ENCODE data around the gene SLC44A5. TPM values are rescaled to one million over a fixed set of nuclear protein-coding genes. Genes with fewer than 3 reads are reported as not detected.

Gene SLC44A5
- polyA plus RNA-seq, 3 donors = not detected

DNA sequence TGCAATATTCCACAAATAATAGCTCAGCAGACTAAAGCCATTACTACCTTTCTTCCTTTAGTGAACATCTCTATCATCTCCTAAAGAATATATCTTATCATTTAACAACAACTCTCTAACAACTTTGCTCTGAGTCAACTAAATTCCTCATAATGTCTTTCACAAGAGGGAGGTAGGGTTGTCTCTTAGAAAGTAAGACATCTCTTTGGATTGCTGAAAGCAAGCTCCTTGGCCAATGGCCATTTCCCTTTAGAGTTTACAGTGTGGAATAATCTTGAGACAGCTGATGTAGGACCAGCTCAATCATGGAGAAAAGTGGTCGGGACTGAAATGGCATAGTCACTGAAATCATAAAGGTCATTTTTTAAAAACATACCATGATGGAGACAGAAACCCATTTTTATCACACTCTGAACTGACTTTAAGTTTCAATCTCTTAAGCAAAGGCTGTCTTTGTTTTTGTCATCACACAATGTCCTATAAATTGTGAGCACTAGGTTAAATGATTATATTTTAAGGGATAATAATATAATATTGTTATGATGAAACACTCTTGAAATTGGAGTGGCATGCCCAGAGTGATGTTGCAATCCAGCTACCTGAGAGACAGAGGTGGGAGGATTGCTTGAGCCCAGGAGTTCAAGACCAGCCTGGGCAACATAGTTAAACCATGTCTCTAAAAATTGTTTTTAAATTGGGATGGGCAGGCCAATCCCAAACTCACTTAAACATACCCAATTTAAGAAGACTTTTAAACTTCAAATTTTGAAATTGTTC, 91.1 kb downstream of the SLC44A5 start:
- Mint-ChIP-seq H3K4me3 (no peak overlapping the region), H3K36me3 (no peaks in the 10 kb centered on the region), H3K27me3 (ENCODE audit: low read depth in 3 of 3) (peaks cover 0 to 2% (median 1%) of the 10 kb centered on the region in 3 donors), H3K27ac (no peak overlapping the region), H3K9me3 (peaks cover 0 to 3% (median 0%) of the 10 kb centered on the region in 7 donors), H3K4me1 (no peaks in the 10 kb centered on the region)
- intact Hi-C loops (cut with micrococcal nuclease) = no loop called here
- Histone ChIP-seq H2AFZ (ENCODE audit: insufficient read depth, low read depth, low read length, poor library complexity, severe bottlenecking) (no peak overlapping the region), H3K4me1 (ENCODE audit: control insufficient read depth in 1 of 2, insufficient read depth in 2 of 2, low read length in 2 of 2) (no peaks in the 10 kb centered on the region), H3K36me3 (replicated peaks in 1 of 2; ENCODE audit: control insufficient read depth in 1 of 2, insufficient read depth in 2 of 2, low read length in 2 of 2) (no peaks in the 10 kb centered on the region), H4K20me1 (ENCODE audit: insufficient read depth, low read length) (no peaks in the 10 kb centered on the region), H3K9me3 (replicated peaks in 1 of 2; ENCODE audit: control insufficient read depth in 1 of 2, insufficient read depth in 1 of 2, low read length in 2 of 2) (no peaks in the 10 kb centered on the region), H3K79me2 (ENCODE audit: insufficient read depth, low read length) (no peaks in the 10 kb centered on the region), H3K4me2 (replicated peaks; ENCODE audit: extremely low read depth, low read length, poor library complexity, severe bottlenecking) (no peak overlapping the region), H3K4me3 (replicated peaks in 1 of 3; ENCODE audit: low read depth in 2 of 3, low read length in 3 of 3) (no peak overlapping the region), H3K9ac (ENCODE audit: insufficient read depth, low read length, poor library complexity, severe bottlenecking) (no peak overlapping the region), H3K27ac (ENCODE audit: low read depth in 1 of 2, low read length in 2 of 2) (no peak overlapping the region), H3K27me3 (ENCODE audit: control insufficient read depth in 2 of 2, insufficient read depth in 2 of 2, low read length in 2 of 2) (no peaks in the 10 kb centered on the region)
- DNase-seq = no peak
- WGBS (ENCODE audit: insufficient coverage) = no CpG with 5 or more reads among the region's 1 CpG
- TF ChIP-seq, protein P1, sequence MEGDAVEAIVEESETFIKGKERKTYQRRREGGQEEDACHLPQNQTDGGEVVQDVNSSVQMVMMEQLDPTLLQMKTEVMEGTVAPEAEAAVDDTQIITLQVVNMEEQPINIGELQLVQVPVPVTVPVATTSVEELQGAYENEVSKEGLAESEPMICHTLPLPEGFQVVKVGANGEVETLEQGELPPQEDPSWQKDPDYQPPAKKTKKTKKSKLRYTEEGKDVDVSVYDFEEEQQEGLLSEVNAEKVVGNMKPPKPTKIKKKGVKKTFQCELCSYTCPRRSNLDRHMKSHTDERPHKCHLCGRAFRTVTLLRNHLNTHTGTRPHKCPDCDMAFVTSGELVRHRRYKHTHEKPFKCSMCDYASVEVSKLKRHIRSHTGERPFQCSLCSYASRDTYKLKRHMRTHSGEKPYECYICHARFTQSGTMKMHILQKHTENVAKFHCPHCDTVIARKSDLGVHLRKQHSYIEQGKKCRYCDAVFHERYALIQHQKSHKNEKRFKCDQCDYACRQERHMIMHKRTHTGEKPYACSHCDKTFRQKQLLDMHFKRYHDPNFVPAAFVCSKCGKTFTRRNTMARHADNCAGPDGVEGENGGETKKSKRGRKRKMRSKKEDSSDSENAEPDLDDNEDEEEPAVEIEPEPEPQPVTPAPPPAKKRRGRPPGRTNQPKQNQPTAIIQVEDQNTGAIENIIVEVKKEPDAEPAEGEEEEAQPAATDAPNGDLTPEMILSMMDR (IDR thresholded peaks at IDR 0.05) = no peak

DNA sequence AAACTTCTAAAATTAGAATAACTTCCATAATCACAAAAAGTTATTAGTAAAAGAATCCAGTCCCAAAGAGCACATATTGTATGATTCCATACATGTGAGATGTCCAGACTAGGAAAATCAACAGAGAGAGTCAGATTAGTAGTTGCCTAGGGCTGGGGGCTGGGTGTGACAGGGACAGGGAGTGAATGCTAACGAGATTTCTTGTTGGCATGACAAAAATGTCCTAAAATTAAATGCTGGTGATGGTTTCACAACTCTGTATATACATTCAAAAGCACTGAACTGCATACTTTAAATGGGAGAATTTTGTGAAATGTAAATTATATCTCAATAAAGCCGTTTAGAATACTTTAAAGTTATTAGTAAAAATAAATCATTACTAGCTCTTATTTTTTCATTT, 92.2 kb downstream of the SLC44A5 start:
- H3K36me3 ChIP-seq (replicated peaks in 1 of 2; ENCODE audit: control insufficient read depth in 1 of 2, insufficient read depth in 2 of 2, low read length in 2 of 2) = no peaks in the 10 kb centered on the region
- no peaks in the 10 kb centered on the region for H3K27me3 ChIP-seq (ENCODE audit: control insufficient read depth in 2 of 2, insufficient read depth in 2 of 2, low read length in 2 of 2)
- H3K36me3 Mint-ChIP-seq = no peaks in the 10 kb centered on the region
- no peak overlapping the region for H3K27ac Mint-ChIP-seq
- H4K20me1 ChIP-seq (ENCODE audit: insufficient read depth, low read length) = no peaks in the 10 kb centered on the region
- no peak overlapping the region for H3K4me3 ChIP-seq (replicated peaks in 1 of 3; ENCODE audit: low read depth in 2 of 3, low read length in 3 of 3)
- WGBS (ENCODE audit: insufficient coverage) = no CpG with 5 or more reads among the region's 2 CpGs
- H3K4me3 Mint-ChIP-seq = no peak overlapping the region
- no peak for DNase-seq
- intact Hi-C loops (cut with micrococcal nuclease) = no loop called here
- no peak overlapping the region for H2AFZ ChIP-seq (ENCODE audit: insufficient read depth, low read depth, low read length, poor library complexity, severe bottlenecking)
- H3K4me2 ChIP-seq (replicated peaks; ENCODE audit: extremely low read depth, low read length, poor library complexity, severe bottlenecking) = no peak overlapping the region
- H3K4me1 Mint-ChIP-seq = no peaks in the 10 kb centered on the region
- H3K27me3 Mint-ChIP-seq (ENCODE audit: low read depth in 3 of 3) = peaks cover 0 to 2% (median 1%) of the 10 kb centered on the region in 3 donors
- no peak overlapping the region for H3K27ac ChIP-seq (ENCODE audit: low read depth in 1 of 2, low read length in 2 of 2)
- no peaks in the 10 kb centered on the region for H3K9me3 ChIP-seq (replicated peaks in 1 of 2; ENCODE audit: control insufficient read depth in 1 of 2, insufficient read depth in 1 of 2, low read length in 2 of 2)
- peaks cover 0 to 3% (median 0%) of the 10 kb centered on the region in 7 donors for H3K9me3 Mint-ChIP-seq
- TF ChIP-seq, protein P1 (IDR thresholded peaks at IDR 0.05) = no peak
- H3K9ac ChIP-seq (ENCODE audit: insufficient read depth, low read length, poor library complexity, severe bottlenecking) = no peak overlapping the region
- no peaks in the 10 kb centered on the region for H3K4me1 ChIP-seq (ENCODE audit: control insufficient read depth in 1 of 2, insufficient read depth in 2 of 2, low read length in 2 of 2)
- H3K79me2 ChIP-seq (ENCODE audit: insufficient read depth, low read length) = no peaks in the 10 kb centered on the region
